Activated CD4-positive, alpha-beta T cell treated with anti-CD3 and anti-CD28 coated beads, Interleukin-2, amount 10 ng/mL, durations not matched to agents 24 days and 14 days (primary cell): Measurements from ENCODE around the gene IDH3B. TPM values are rescaled to one million over a fixed set of nuclear protein-coding genes. Genes with fewer than 3 reads are reported as not detected.

ENCODE experiments used
- DNase-seq: peaks from one replicate; pipeline ENCODE4 v3.0.0; 2022
- H3K27ac Mint-ChIP-seq: one replicate; pipeline ENCODE4 v1.8.0; 2022; ENCODE audit warnings: mild to moderate bottlenecking, mixed read lengths
- H3K27me3 Mint-ChIP-seq: one replicate; pipeline ENCODE4 v1.8.0; 2022; ENCODE audit warnings: mixed read lengths
- H3K36me3 Mint-ChIP-seq: one replicate; pipeline ENCODE4 v1.8.0; 2022; ENCODE audit warnings: low read depth, mild to moderate bottlenecking, mixed read lengths
- H3K4me1 Mint-ChIP-seq: one replicate; pipeline ENCODE4 v1.8.0; 2021; ENCODE audit warnings: mixed read lengths
- H3K4me3 Mint-ChIP-seq: one replicate; pipeline ENCODE4 v1.8.0; 2022; ENCODE audit warnings: mild to moderate bottlenecking, moderate library complexity, mixed read lengths
- H3K9me3 Mint-ChIP-seq: one replicate; pipeline ENCODE4 v1.8.0; 2021; ENCODE audit warnings: mixed read lengths
- intact Hi-C: fragments of 100-400 bp; cut with micrococcal nuclease; formaldehyde crosslinking; loops from one replicate; pipeline ENCODE4 v1.15.1; 2023
- total RNA-seq: library from RNA; stranded (reverse); gene quantifications from 2 replicates; pipeline ENCODE4 v1.2.3, GENCODE V29; 2022

IDH3B gene
- total RNA-seq, 1 donor from 2014 or later = 127 TPM

GRCh38 chr20:2658414-2659354, 5.3 kb downstream of the IDH3B start:
- no peak for DNase-seq
- no peaks in the 10 kb centered on the region for H3K27me3 Mint-ChIP-seq
- H3K27ac Mint-ChIP-seq = peak overlapping the region; percentile 45
- no peaks in the 10 kb centered on the region for H3K9me3 Mint-ChIP-seq
- H3K4me1 Mint-ChIP-seq = peaks cover 42% of the 10 kb centered on the region
- intact Hi-C loops = no loop called here
- no peak overlapping the region for H3K4me3 Mint-ChIP-seq
- H3K36me3 Mint-ChIP-seq = peaks cover 74% of the 10 kb centered on the region

- no peaks in the 10 kb centered on the region for H3K9me3 Mint-ChIP-seq
- H3K36me3 Mint-ChIP-seq = peaks cover 84% of the 10 kb centered on the region
- DNase-seq = no peak
- H3K27ac Mint-ChIP-seq = no peak overlapping the region
- intact Hi-C loops = no loop called here
- H3K4me1 Mint-ChIP-seq = peaks cover 38% of the 10 kb centered on the region
- no peak overlapping the region for H3K4me3 Mint-ChIP-seq
- H3K27me3 Mint-ChIP-seq = no peaks in the 10 kb centered on the region
These were observed 6.3 kb downstream of the IDH3B start for GRCh38 chr20:2657674-2658073.

- Mint-ChIP-seq H3K27me3 (no peaks in the 10 kb centered on the region), H3K4me1 (peaks cover 37% of the 10 kb centered on the region), H3K36me3 (peaks cover 83% of the 10 kb centered on the region), H3K4me3 (peak overlapping the region; percentile 17), H3K27ac (peak overlapping the region; percentile 74), H3K9me3 (no peaks in the 10 kb centered on the region)
- intact Hi-C loops = no loop called here
- no peak for DNase-seq
These were observed 6.8 kb downstream of the IDH3B start for GRCh38 chr20:2657241-2657640.

GRCh38 chr20:2656471-2657117, 7.4 kb downstream of the IDH3B start:
- peaks cover 32% of the 10 kb centered on the region for H3K4me1 Mint-ChIP-seq
- intact Hi-C loops = no loop called here
- peak overlapping the region; percentile 17 for H3K4me3 Mint-ChIP-seq
- peak overlapping the region; percentile 74 for H3K27ac Mint-ChIP-seq
- H3K27me3 Mint-ChIP-seq = no peaks in the 10 kb centered on the region
- H3K9me3 Mint-ChIP-seq = no peaks in the 10 kb centered on the region
- peaks cover 78% of the 10 kb centered on the region for H3K36me3 Mint-ChIP-seq
- DNase-seq = no peak

- no peak for DNase-seq
- intact Hi-C loops = no loop called here
- Mint-ChIP-seq H3K36me3 (peaks cover 71% of the 10 kb centered on the region), H3K27ac (peak overlapping the region; percentile 6), H3K4me1 (peaks cover 30% of the 10 kb centered on the region), H3K27me3 (no peaks in the 10 kb centered on the region), H3K4me3 (peak overlapping the region; percentile 94), H3K9me3 (no peaks in the 10 kb centered on the region)
These were observed 8.5 kb downstream of the IDH3B start for GRCh38 chr20:2655331-2656116.

GRCh38 chr20:2654831-2655230, 9.2 kb downstream of the IDH3B start:
- Mint-ChIP-seq H3K9me3 (no peaks in the 10 kb centered on the region), H3K27me3 (no peaks in the 10 kb centered on the region), H3K4me3 (peak overlapping the region; percentile 94), H3K4me1 (peaks cover 32% of the 10 kb centered on the region), H3K27ac (peak overlapping the region; percentile 79), H3K36me3 (peaks cover 70% of the 10 kb centered on the region)
- no peak for DNase-seq
- intact Hi-C loops = loop anchor here (5.0 kb wide), 3 partner anchors 148 to 217 kb away; partner anchors contain the start of genes PTPRA and ZNF343

- Mint-ChIP-seq H3K27ac (peak overlapping the region; percentile 79), H3K36me3 (peaks cover 65% of the 10 kb centered on the region), H3K4me3 (peak overlapping the region; percentile 94), H3K27me3 (no peaks in the 10 kb centered on the region), H3K9me3 (no peaks in the 10 kb centered on the region), H3K4me1 (peaks cover 32% of the 10 kb centered on the region)
- intact Hi-C loops = loop anchor here (5.0 kb wide), 3 partner anchors 147 to 218 kb away; partner anchors contain the start of genes PTPRA and ZNF343
- DNase-seq = no peak
These were observed 9.6 kb downstream of the IDH3B start for GRCh38 chr20:2654384-2654822.

GRCh38 chr20:2653556-2654383, 10.2 kb downstream of the IDH3B start:
- Mint-ChIP-seq H3K27ac (peak overlapping the region; percentile 89), H3K4me3 (peak overlapping the region; percentile 94), H3K27me3 (no peaks in the 10 kb centered on the region), H3K9me3 (no peaks in the 10 kb centered on the region), H3K36me3 (peaks cover 61% of the 10 kb centered on the region), H3K4me1 (peaks cover 32% of the 10 kb centered on the region)
- no peak for DNase-seq
- intact Hi-C loops = loop anchor here (2.0 to 5.0 kb wide), 6 partner anchors 129 to 219 kb away; partner anchors contain the start of genes PCED1A, PTPRA, SNRPB and VPS16

GRCh38 chr20:2652724-2653555, 11.1 kb downstream of the IDH3B start:
- intact Hi-C loops = loop anchor here (1.0 to 5.0 kb wide), 7 partner anchors 11 to 219 kb away; partner anchors contain the start of genes IDH3B, PCED1A, PTPRA and SNRPB
- peak overlapping the region; percentile 94 for H3K4me3 Mint-ChIP-seq
- peaks cover 52% of the 10 kb centered on the region for H3K36me3 Mint-ChIP-seq
- H3K4me1 Mint-ChIP-seq = peaks cover 32% of the 10 kb centered on the region
- H3K9me3 Mint-ChIP-seq = no peaks in the 10 kb centered on the region
- peak; percentile 74 for DNase-seq
- no peaks in the 10 kb centered on the region for H3K27me3 Mint-ChIP-seq
- peak overlapping the region; percentile 89 for H3K27ac Mint-ChIP-seq

- H3K4me1 Mint-ChIP-seq = peaks cover 32% of the 10 kb centered on the region
- peak; percentile 99 for DNase-seq
- peak within 1 kb of the TSS; percentile 92 for H3K27ac Mint-ChIP-seq
- intact Hi-C loops = loop anchor here (1.0 to 5.0 kb wide), 7 partner anchors 12 to 220 kb away; partner anchors contain the start of genes IDH3B, PCED1A, PTPRA and SNRPB
- no peaks in the 10 kb centered on the region for H3K27me3 Mint-ChIP-seq
- peak within 1 kb of the TSS; percentile 94 for H3K4me3 Mint-ChIP-seq
- H3K36me3 Mint-ChIP-seq = peaks cover 43% of the 10 kb centered on the region
- H3K9me3 Mint-ChIP-seq = no peaks in the 10 kb centered on the region
These were observed 12.0 kb downstream of the IDH3B start, which contains the start of gene NOP56 for GRCh38 chr20:2651772-2652723. Gene NOP56, plus strand, starts transcription at chr20:2652632. Its CDS starts 29 bp downstream, at chr20:2652661.

- H3K4me1 Mint-ChIP-seq = peaks cover 3% of the 10 kb centered on the region
- no peak overlapping the region for H3K27ac Mint-ChIP-seq
- H3K27me3 Mint-ChIP-seq = no peaks in the 10 kb centered on the region
- H3K4me3 Mint-ChIP-seq = no peak overlapping the region
- DNase-seq = no peak
- intact Hi-C loops = no loop called here
- H3K36me3 Mint-ChIP-seq = peaks cover 6% of the 10 kb centered on the region
- H3K9me3 Mint-ChIP-seq = no peaks in the 10 kb centered on the region
These were observed 20.3 kb downstream of the IDH3B start for GRCh38 chr20:2643708-2644107.
